GM12873 (cell line): Measurements from ENCODE around the gene FGF8.

ENCODE experiments used
- TF ChIP-seq, protein P1 (sequence below): IDR thresholded peaks from 2 replicates; pipeline ENCODE4 v1.5.1; 2012; ENCODE audit warnings: low read depth, mild to moderate bottlenecking, moderate library complexity, low read length, control low read depth; ENCODE audit not compliant: insufficient read depth; ENCODE audit errors: missing control alignments

FGF8 gene

DNA sequence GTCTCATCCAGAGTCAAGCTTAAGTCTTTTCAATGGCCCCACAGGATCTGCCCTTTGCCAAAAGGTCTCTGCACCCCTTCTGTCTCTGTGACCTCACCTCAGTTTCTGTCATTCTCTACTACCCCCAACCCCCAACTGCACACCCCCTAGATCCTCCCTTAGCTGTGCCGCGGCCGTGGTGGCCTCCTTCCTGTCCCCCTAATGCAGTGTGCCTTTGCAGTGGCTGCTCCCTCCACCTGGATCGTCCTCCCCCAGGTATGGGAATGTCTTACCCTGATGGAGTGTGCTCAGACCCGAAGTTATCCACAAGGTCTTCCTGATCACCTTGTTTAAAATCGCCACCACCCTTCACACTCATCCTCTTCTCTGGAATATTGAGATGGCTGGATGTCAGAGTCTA is 9.6 kb downstream of the FGF8 start:
- TF ChIP-seq, protein P1, sequence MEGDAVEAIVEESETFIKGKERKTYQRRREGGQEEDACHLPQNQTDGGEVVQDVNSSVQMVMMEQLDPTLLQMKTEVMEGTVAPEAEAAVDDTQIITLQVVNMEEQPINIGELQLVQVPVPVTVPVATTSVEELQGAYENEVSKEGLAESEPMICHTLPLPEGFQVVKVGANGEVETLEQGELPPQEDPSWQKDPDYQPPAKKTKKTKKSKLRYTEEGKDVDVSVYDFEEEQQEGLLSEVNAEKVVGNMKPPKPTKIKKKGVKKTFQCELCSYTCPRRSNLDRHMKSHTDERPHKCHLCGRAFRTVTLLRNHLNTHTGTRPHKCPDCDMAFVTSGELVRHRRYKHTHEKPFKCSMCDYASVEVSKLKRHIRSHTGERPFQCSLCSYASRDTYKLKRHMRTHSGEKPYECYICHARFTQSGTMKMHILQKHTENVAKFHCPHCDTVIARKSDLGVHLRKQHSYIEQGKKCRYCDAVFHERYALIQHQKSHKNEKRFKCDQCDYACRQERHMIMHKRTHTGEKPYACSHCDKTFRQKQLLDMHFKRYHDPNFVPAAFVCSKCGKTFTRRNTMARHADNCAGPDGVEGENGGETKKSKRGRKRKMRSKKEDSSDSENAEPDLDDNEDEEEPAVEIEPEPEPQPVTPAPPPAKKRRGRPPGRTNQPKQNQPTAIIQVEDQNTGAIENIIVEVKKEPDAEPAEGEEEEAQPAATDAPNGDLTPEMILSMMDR: no peak

DNA sequence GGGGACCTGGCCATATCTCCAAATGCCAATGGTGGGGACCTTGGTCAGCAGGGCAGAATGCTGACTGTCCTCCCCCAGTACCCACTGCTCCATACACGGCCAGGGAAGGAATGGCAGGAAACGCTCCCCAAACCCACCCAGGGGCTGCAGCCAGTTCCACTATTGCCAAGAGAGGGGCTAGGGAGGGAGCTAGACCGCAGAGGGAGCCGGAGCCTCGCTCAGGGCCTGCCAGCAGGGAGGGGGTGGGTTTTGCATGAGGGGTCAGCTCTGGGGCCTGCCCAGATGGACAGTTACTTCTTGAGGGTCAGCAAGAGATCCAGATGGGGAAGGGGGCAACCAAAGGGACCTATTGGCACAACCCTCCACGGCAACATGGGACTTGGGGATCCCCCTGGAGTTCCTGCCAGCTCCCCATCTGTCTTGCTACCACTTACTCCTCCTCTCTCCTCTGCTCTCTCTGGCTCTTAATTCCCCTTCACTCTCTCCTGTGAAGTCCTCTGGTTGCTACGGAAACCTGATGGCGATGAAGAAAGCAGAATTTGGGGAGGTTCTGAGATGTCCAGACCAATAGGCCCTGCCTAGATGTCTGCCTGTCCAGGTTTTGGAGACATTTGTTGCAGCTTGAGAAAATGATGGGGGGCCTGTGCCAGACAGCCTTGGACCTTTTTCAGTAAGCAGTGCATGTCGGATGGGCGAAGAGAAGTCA is 12.6 kb downstream of the FGF8 start:
- TF ChIP-seq, protein P1: no peak

DNA sequence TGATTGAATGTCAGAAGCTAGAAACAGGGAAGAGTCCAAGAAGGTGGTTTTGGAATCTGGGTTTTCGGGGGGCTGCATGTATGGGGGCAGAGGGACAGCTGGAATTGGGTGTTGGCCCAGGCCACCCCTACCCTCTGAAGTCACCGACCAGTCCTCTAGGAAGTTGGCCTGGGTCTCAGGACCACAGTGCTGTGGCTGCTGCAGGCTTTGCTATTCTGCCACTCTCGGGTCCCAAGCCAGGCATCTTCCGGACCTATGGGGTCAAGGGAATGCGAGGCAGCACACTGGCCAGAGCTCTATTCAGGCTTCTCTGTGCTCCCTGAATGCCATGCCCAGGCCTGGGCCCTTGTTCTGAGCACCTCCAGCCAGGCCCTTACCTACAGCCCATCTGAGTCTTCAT is 13.2 kb downstream of the FGF8 start:
- TF ChIP-seq, protein P1: no peak

DNA sequence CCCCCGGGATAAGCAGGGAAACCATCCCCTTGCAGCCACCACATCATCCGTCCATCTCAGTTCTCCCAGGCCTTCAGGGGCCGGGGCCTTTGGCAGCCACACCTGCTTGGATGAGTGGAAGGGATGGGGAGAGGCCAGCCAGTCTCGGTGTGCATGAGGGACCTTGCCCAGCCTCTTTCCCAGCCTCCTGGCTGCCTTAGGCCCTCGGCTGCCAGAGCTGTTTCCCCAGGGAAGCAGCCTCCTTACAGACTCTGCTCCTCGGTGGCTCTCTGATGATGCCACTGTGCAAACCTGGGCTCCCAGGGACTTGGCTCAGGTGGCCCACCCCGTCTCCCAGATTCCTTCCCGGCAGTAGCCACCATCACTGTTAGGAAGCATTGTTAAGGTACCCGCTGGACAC is 14.7 kb downstream of the FGF8 start:
- TF ChIP-seq, protein P1: no peak

DNA sequence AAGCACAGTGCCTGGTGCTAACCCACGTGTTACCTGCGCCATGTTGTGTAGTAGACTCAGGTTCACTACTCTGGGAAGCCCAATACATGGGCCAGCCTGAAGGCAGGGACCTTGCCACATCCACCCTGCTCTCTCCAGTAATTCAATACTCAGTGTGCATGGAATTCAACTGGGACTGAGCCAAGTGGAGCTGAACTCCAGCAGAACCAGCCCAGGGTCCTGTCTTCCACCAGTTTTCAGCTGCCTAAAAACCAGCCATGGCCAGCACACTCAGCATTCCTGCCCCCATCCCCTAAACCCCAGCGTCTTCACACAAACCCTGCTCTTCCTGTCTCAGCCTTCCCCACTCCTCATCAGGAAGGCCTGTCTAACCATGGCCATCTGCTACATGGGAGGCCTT is 15.4 kb downstream of the FGF8 start:
- TF ChIP-seq, protein P1: no peak

DNA sequence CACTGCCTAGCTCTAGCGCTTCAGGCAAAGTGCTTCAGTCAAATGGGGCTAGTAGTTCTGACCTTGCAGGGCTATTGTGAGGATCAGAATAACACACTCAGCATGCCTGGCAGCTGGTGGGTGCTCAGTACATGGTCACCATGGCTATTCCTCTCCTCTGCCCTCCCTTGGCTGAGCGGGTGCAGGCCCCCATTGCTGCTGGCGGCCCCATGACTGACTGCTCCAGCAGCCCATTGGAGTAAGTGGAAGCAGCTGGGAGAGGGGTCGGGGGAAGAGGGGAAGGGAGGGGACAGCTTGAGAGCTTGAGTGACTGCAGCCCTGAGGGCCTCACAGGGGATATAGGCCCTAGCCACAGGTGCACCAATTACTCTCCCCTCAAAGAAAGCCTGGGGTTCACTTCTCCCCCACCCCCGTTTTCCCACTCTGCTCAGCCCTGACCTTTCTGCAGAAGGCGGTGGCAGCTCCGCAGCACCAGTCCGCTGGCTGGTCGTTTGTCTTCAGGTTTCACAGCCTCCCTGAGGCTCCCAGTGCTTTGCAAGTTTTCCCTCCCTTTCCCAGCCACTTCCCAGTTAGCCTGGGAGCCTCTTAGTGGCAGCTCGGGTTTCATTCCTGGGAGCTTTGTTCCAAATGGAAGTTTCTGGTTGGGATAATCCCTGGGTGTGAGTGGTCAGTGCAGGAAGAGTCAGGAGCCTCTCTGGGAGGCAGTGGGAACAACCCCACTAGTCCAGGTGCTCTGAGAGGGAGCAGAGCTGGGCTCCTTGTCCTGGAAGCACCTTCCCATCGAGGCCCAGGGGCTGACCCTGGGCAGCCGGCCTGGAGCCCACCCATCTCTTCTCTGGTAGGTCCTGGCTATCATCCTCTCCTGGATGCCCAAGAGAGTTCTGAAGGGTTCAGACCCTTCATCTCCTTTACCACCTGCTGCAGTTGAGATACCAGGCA is 16.3 kb downstream of the FGF8 start:
- TF ChIP-seq, protein P1: no peak

DNA sequence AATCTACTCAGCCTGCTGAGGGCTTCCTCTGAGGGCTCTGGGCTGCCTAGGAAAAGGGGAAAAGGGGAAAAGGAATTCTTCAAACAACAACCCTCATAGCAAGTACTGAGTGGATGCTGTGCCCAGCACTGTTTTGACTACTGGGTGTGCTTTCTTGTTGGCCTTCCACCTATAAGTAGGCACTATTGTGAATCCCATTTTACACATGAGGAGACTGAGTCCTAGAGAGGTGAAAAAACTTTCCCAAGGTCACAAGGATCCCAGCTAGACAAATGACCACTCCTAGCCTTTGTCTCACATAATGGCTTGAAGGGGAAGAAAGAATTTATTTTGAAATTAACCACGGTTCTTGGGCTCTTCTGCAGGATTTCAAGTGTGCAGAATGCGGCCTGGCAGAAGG is 17.1 kb downstream of the FGF8 start:
- TF ChIP-seq, protein P1: no peak
